Sigmoid colon (tissue), 7 donors: ENCODE data around the gene CYP24A1. TPM values are rescaled to one million over a fixed set of nuclear protein-coding genes. Genes with fewer than 3 reads are reported as not detected.

Source experiments
- DNase-seq: peaks from one replicate; pipeline ENCODE4 v3.0.0-alpha.2; 2019
- H3K27ac ChIP-seq, 4 donors: fragments of 200-600 bp; sonication (generic); one replicate each; pipeline ENCODE4 v1.5.1; 2016 to 2019; ENCODE audit warnings: mild to moderate bottlenecking in 1 of 4
- H3K27me3 ChIP-seq, 3 donors: fragments of 200-600 bp; sonication (generic); one replicate each; pipeline ENCODE4 v1.5.1; 2019; ENCODE audit warnings: mild to moderate bottlenecking in 1 of 3
- H3K36me3 ChIP-seq, 4 donors: fragments of 200-600 bp; sonication (generic); one replicate each; pipeline ENCODE4 v1.5.1; 2016 to 2019
- H3K4me1 ChIP-seq, 4 donors: fragments of 200-600 bp; sonication (generic); one replicate each; pipeline ENCODE4 v1.5.1; 2017 to 2019
- H3K4me3 ChIP-seq, 4 donors: fragments of 200-600 bp; sonication (generic); one replicate each; pipeline ENCODE4 v1.5.1; 2017 to 2019; ENCODE audit warnings: mild to moderate bottlenecking in 2 of 4, moderate library complexity in 1 of 4
- H3K9me3 ChIP-seq, 4 donors: fragments of 200-600 bp in 3 of 4; sonication (generic) in 3 of 4; one replicate each; pipeline versions ENCODE4 v1.5.1 to v1.6.1; 2013 to 2019
- EP300 ChIP-seq, 4 donors: sonication (generic); formaldehyde crosslinking; IDR thresholded peaks; one replicate each; pipeline ENCODE4 v1.6.1; 2017; ENCODE audit warnings: antibody characterized with exemption in 4 of 4
- POLR2A ChIP-seq, 2 donors: fragments of 450-650 bp; IDR thresholded peaks; one replicate each; pipeline ENCODE4 v1.6.1; 2016; ENCODE audit warnings: antibody characterized with exemption in 2 of 2, mild to moderate bottlenecking in 2 of 2, moderate library complexity in 2 of 2
- POLR2AphosphoS5 ChIP-seq, 4 donors: sonication (generic); formaldehyde crosslinking; IDR thresholded peaks; one replicate each; pipeline ENCODE4 v1.6.1; 2017; ENCODE audit warnings: antibody characterized with exemption in 4 of 4
- WGBS, 2 donors: extraction: QIAGEN DNeasy Blood & Tissue Kit; methylation state at CpG; one replicate each; pipeline ENCODE4 v1.1.7; 2013; 5-methylcytosine and 5-hydroxymethylcytosine counted together
- intact Hi-C: fragments of 100-400 bp; cut with DNase I; formaldehyde crosslinking; loops from one replicate; pipeline ENCODE4 v1.15.1; 2023
- polyA plus RNA-seq, 3 donors: library from polyadenylated mRNA; stranded (reverse); fragments of 200-250 nt; gene quantifications; one replicate each; pipeline ENCODE4 v1.2.3, GENCODE V29; 2013
- total RNA-seq, 4 donors: library from RNA; depleted of rRNA; stranded (reverse); fragments of >200 nt; gene quantifications; one replicate each; pipeline ENCODE4 v1.1.0, GENCODE V29; 2016
- TF ChIP-seq, protein P1 (sequence below), 4 experiments: fragments of 450-650 bp in 3 of 4; fragments of 200-600 bp in 1 of 4; IDR thresholded peaks; one replicate each; pipeline ENCODE4 v1.5.1; 2016 to 2019; ENCODE audit warnings: antibody characterized with exemption in 4 of 4, mild to moderate bottlenecking in 3 of 4, moderate library complexity in 2 of 4
- donor health status: healthy with polysubstance abuse.
- donor health status: Bipolar disorder and iron deficiency.
- donor health status: healthy.

The CYP24A1 gene
- total and polyA plus RNA-seq, 7 donors = 0.26 to 1.8 TPM; not detected in 5

DNA sequence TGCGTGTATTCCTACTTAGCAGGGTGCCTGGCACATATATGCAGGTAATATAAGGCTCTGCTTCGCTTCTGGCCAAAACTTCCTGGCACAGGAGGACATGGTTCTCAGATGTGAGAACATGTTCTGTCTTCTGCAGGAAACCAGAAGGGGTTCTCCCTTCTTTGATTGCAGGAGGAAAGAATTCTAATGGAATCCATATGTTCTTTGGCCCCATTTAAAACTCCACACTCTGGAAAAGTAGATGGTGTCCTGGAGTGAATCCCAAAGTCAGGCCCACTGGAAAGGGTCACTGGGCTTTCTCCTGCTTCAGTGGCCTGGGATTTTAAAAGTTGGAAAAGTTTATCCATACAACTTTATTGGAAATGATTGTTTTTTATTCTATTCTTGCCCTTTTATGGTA is 16.4 kb upstream of the CYP24A1 start:
- no peak for DNase-seq
- no peaks in the 10 kb centered on the region for H3K4me1 ChIP-seq
- H3K27ac ChIP-seq = no peak overlapping the region
- intact Hi-C loops = loop anchor here (10.0 kb wide), 1 partner anchor 245 kb away; no protein-coding TSS in a partner anchor
- WGBS, 2 donors = 97 to 98% methylated on average over 2 of the region's 2 CpGs
- no peak overlapping the region for H3K4me3 ChIP-seq
- no peaks in the 10 kb centered on the region for H3K27me3 ChIP-seq
- no peaks in the 10 kb centered on the region for H3K36me3 ChIP-seq
- TF ChIP-seq EP300 (IDR thresholded peaks at IDR 0.05) = no peak
- TF ChIP-seq, protein P1, sequence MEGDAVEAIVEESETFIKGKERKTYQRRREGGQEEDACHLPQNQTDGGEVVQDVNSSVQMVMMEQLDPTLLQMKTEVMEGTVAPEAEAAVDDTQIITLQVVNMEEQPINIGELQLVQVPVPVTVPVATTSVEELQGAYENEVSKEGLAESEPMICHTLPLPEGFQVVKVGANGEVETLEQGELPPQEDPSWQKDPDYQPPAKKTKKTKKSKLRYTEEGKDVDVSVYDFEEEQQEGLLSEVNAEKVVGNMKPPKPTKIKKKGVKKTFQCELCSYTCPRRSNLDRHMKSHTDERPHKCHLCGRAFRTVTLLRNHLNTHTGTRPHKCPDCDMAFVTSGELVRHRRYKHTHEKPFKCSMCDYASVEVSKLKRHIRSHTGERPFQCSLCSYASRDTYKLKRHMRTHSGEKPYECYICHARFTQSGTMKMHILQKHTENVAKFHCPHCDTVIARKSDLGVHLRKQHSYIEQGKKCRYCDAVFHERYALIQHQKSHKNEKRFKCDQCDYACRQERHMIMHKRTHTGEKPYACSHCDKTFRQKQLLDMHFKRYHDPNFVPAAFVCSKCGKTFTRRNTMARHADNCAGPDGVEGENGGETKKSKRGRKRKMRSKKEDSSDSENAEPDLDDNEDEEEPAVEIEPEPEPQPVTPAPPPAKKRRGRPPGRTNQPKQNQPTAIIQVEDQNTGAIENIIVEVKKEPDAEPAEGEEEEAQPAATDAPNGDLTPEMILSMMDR (IDR thresholded peaks at IDR 0.05) = no peak
- TF ChIP-seq POLR2A (IDR thresholded peaks at IDR 0.05) = no peak
- TF ChIP-seq POLR2AphosphoS5 (IDR thresholded peaks at IDR 0.05) = no peak
- H3K9me3 ChIP-seq = no peaks in the 10 kb centered on the region

DNA sequence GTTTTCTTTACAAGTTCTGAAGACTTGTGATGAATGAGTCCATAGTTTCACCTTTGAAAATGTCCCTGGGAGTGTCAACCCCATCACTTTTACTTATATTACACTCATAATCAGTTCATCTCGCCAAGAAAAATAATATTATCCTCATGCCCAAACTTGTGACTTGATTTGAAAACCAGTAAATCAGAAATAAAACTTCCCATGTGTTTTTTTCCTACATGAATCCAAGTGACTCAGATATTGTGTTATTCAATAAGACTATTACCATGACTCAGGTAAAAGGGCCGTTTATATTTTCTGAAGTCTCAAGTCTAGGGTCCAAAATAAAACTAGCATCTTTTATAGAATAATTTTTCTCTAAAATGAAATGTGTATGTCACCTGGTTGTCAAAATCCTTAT is 15.8 kb upstream of the CYP24A1 start:
- 54 to 62% methylated on average over 2 of the region's 2 CpGs for WGBS, 2 donors
- no peaks in the 10 kb centered on the region for H3K4me1 ChIP-seq
- DNase-seq = no peak
- intact Hi-C loops = loop anchor here (10.0 kb wide), 1 partner anchor 245 kb away; no protein-coding TSS in a partner anchor
- TF ChIP-seq POLR2A (IDR thresholded peaks at IDR 0.05) = no peak
- TF ChIP-seq, protein P1 (IDR thresholded peaks at IDR 0.05) = no peak
- TF ChIP-seq POLR2AphosphoS5 (IDR thresholded peaks at IDR 0.05) = no peak
- TF ChIP-seq EP300 (IDR thresholded peaks at IDR 0.05) = no peak
- no peak overlapping the region for H3K4me3 ChIP-seq
- no peaks in the 10 kb centered on the region for H3K36me3 ChIP-seq
- no peaks in the 10 kb centered on the region for H3K27me3 ChIP-seq
- H3K9me3 ChIP-seq = no peaks in the 10 kb centered on the region
- H3K27ac ChIP-seq = no peak overlapping the region

DNA sequence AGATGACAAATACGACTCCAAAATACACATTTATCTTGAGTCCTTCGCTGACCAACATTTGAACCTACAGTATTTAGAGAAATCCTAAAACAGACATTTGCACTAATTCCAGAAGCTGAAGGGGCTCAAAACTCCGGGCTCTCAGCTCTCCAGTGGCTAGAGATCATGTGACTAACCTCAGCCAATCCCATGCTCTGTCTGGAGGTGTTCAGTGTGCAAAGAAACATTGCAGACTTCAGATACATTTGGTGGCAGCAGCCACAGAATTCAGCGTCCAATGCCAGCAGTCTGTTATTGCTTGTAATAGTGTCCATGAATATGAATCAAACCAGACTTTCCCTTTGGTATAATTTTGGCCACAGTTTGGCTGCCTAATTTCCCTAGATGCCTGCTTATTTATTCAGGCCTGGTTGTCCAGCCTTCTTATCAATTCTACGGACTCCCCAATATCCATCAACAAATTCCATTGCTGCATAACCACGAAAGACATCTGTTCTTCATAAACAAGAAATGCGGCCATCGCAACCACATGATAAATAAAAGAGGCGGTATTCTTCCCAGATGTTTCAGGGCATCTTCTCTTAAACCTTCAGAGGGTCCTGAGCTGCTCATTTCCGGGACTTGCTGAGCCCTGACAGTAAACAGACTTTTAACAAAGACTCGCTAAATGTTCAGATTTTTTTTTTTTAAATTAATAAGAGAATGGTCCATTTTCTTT is 14.5 kb upstream of the CYP24A1 start:
- Histone ChIP-seq H3K27ac (no peak overlapping the region), H3K9me3 (no peaks in the 10 kb centered on the region), H3K4me3 (no peak overlapping the region), H3K36me3 (no peaks in the 10 kb centered on the region), H3K4me1 (no peaks in the 10 kb centered on the region), H3K27me3 (no peaks in the 10 kb centered on the region)
- WGBS, 2 donors = 84 to 86% methylated on average over 11 of the region's 11 CpGs
- DNase-seq = no peak
- intact Hi-C loops = no loop called here
- TF ChIP-seq POLR2AphosphoS5 (IDR thresholded peaks at IDR 0.05) = no peak
- TF ChIP-seq, protein P1 (IDR thresholded peaks at IDR 0.05) = no peak
- no peak for TF ChIP-seq POLR2A (IDR thresholded peaks at IDR 0.05)
- no peak for TF ChIP-seq EP300 (IDR thresholded peaks at IDR 0.05)

DNA sequence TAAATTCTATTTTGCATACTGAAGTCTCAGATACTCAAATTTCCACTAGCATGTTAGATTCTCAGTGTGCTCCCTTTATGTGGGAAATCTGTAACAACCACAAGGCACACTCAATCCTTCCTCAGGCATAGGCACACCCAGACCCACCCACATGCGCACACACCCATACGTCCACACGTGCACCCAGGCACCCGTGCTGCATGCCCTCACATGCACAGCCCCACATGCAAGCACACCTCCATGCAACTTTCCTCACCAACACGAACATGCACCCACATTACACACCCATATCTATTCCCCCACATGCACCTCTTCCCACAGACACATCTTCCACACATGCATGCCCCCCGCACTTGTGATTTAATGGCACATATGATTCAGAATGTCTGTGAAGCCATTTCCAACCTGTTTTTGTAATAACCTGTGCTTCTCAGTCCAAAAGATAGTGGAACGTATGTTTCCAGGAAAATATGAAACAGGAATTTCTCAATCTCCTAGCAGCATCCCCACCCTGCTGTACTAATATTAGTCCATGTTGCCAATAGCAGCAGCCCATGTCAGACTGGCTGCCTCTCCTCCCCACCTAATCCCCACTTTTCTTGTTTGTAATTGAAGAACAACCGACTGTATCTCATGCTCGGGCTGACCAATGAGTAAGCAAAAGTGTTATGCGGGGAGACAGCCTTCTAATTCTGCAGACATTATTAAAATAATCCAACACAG is 11.3 kb upstream of the CYP24A1 start:
- Histone ChIP-seq H3K4me3 (no peak overlapping the region), H3K36me3 (no peaks in the 10 kb centered on the region), H3K9me3 (no peaks in the 10 kb centered on the region), H3K27me3 (no peaks in the 10 kb centered on the region), H3K4me1 (no peaks in the 10 kb centered on the region), H3K27ac (no peak overlapping the region)
- DNase-seq = no peak
- TF ChIP-seq POLR2A (IDR thresholded peaks at IDR 0.05) (no peak), EP300 (IDR thresholded peaks at IDR 0.05) (no peak), POLR2AphosphoS5 (IDR thresholded peaks at IDR 0.05) (no peak)
- TF ChIP-seq, protein P1 (IDR thresholded peaks at IDR 0.05) = no peak
- intact Hi-C loops = no loop called here
- WGBS, 2 donors = 61 to 84% methylated on average over 10 of the region's 10 CpGs
